Measurements from ENCODE around the gene TEDDM1.

Gene TEDDM1

GRCh38 chr1:182351790-182352364 is 48.6 kb downstream of the TEDDM1 start:
- H3K27ac ChIP-seq (ENCODE audit: low read length): no peak overlapping the region
- ATAC-seq (ENCODE audit: insufficient read depth, low read depth): no peak
- H3K9me3 ChIP-seq (ENCODE audit: insufficient read depth, low read length, severe bottlenecking): no peaks in the 10 kb centered on the region
- no peaks in the 10 kb centered on the region for H3K36me3 ChIP-seq (ENCODE audit: insufficient read depth, low read length)
- H4K20me1 ChIP-seq (ENCODE audit: insufficient read depth, low read length): no peaks in the 10 kb centered on the region
- no peak overlapping the region for H3K9ac ChIP-seq (ENCODE audit: low read depth, low read length)
- no peak overlapping the region for H3K4me2 ChIP-seq (ENCODE audit: insufficient read depth, low read length)
- no peak overlapping the region for H3K4me3 ChIP-seq (ENCODE audit: low read depth in 1 of 2, low read length in 2 of 2)
- no peaks in the 10 kb centered on the region for H3K79me2 ChIP-seq (ENCODE audit: insufficient read depth, low read length)
- H2AFZ ChIP-seq (ENCODE audit: low read depth, low read length): no peak overlapping the region
- H3K27me3 ChIP-seq (ENCODE audit: insufficient read depth, low read length, poor library complexity): no peaks in the 10 kb centered on the region
- no peak for DNase-seq
- TF ChIP-seq EZH2 (IDR thresholded peaks at IDR 0.05; ENCODE audit: borderline replicate concordance, low read depth, low read length, severe bottlenecking) (no peak), CTCF (IDR thresholded peaks at IDR 0.05; ENCODE audit: borderline replicate concordance, extremely low read depth, low read length, poor library complexity, severe bottlenecking) (no peak)
- no peaks in the 10 kb centered on the region for H3K4me1 ChIP-seq (ENCODE audit: insufficient read depth, low read length)

- Histone ChIP-seq H3K36me3 (ENCODE audit: insufficient read depth, low read length) (no peaks in the 10 kb centered on the region), H3K4me3 (ENCODE audit: low read depth in 1 of 2, low read length in 2 of 2) (no peak overlapping the region), H3K27ac (ENCODE audit: low read length) (no peak overlapping the region), H3K9ac (ENCODE audit: low read depth, low read length) (no peak overlapping the region), H3K27me3 (ENCODE audit: insufficient read depth, low read length, poor library complexity) (no peaks in the 10 kb centered on the region), H2AFZ (ENCODE audit: low read depth, low read length) (no peak overlapping the region), H3K4me1 (ENCODE audit: insufficient read depth, low read length) (no peaks in the 10 kb centered on the region), H4K20me1 (ENCODE audit: insufficient read depth, low read length) (no peaks in the 10 kb centered on the region), H3K79me2 (ENCODE audit: insufficient read depth, low read length) (no peaks in the 10 kb centered on the region), H3K9me3 (ENCODE audit: insufficient read depth, low read length, severe bottlenecking) (no peaks in the 10 kb centered on the region), H3K4me2 (ENCODE audit: insufficient read depth, low read length) (no peak overlapping the region)
- ATAC-seq (ENCODE audit: insufficient read depth, low read depth) (no peak), DNase-seq (no peak)
- TF ChIP-seq CTCF (IDR thresholded peaks at IDR 0.05; ENCODE audit: borderline replicate concordance, extremely low read depth, low read length, poor library complexity, severe bottlenecking) (no peak), EZH2 (IDR thresholded peaks at IDR 0.05; ENCODE audit: borderline replicate concordance, low read depth, low read length, severe bottlenecking) (no peak)
Measured at GRCh38 chr1:182350839-182351238, 49.6 kb downstream of the TEDDM1 start.

GRCh38 chr1:182348961-182349747 is 51.3 kb downstream of the TEDDM1 start:
- TF ChIP-seq CTCF (IDR thresholded peaks at IDR 0.05; ENCODE audit: borderline replicate concordance, extremely low read depth, low read length, poor library complexity, severe bottlenecking) (no peak), EZH2 (IDR thresholded peaks at IDR 0.05; ENCODE audit: borderline replicate concordance, low read depth, low read length, severe bottlenecking) (no peak)
- Histone ChIP-seq H3K4me2 (ENCODE audit: insufficient read depth, low read length) (no peak overlapping the region), H2AFZ (ENCODE audit: low read depth, low read length) (no peak overlapping the region), H3K27me3 (ENCODE audit: insufficient read depth, low read length, poor library complexity) (no peaks in the 10 kb centered on the region), H3K4me3 (ENCODE audit: low read depth in 1 of 2, low read length in 2 of 2) (no peak overlapping the region), H3K9me3 (ENCODE audit: insufficient read depth, low read length, severe bottlenecking) (no peaks in the 10 kb centered on the region), H4K20me1 (ENCODE audit: insufficient read depth, low read length) (no peaks in the 10 kb centered on the region), H3K27ac (ENCODE audit: low read length) (no peak overlapping the region), H3K79me2 (ENCODE audit: insufficient read depth, low read length) (no peaks in the 10 kb centered on the region), H3K9ac (ENCODE audit: low read depth, low read length) (no peak overlapping the region), H3K4me1 (ENCODE audit: insufficient read depth, low read length) (no peaks in the 10 kb centered on the region), H3K36me3 (ENCODE audit: insufficient read depth, low read length) (no peaks in the 10 kb centered on the region)
- ATAC-seq (ENCODE audit: insufficient read depth, low read depth) (no peak), DNase-seq (no peak)
